ENCODE results near the gene BCL11B. TPM values are rescaled to one million over a fixed set of nuclear protein-coding genes. Genes with fewer than 3 reads are reported as not detected.
A peak's percentile ranks its signal among the peaks of the same experiment; 100 is the strongest.

The BCL11B gene
- 1 to 10 TPM; 1.0 to 2.3 TPM for total RNA-seq
- polyA plus RNA-seq: under 1 TPM; 0.20 to 0.29 TPM
- long read RNA-seq, donor 1: 0 reads
- long read RNA-seq, donor 2: 0 reads
- long read RNA-seq, donor 3: 0 reads
- long read RNA-seq, donor 4: 0 reads
- long read RNA-seq, donor 5: 0 reads

DNA sequence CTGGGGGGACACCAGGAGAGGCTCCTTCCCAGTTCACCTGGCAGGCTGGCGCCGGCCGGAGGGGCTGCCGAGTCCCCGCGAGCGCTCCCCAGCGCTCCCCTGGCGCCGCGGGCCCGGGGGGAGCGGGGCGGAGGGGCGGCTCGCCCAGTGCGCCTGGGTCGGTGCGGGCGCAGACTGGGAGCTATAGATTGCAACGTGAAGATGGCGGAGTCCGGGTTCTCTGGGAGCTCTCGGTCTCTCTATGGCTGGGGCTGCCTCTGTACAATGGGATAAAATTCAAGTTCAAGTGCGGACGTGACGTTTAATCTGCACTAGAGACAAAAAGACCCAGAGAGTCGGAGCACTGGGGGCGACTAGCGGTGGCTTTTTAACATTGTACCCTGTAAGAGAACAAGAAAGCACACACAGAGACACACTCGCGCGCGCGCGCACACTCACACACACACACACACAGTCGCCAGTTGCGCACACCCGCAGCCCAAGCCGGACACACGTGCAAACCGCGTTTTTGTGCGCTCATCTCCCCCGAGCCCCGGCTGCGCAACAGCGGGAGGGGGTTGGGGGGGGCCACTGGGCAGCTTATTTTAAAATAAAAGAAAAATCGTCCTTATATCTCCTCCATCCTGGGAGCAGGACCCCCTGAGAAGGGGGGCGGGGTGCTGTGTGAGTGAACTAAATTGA is at the start of gene BCL11B:
BCL11B (minus strand) TSS at position 247 of the 681 bp plus-strand sequence. CDS start 979 bp downstream, outside the sequence.
- Histone ChIP-seq H3K27me3 (ENCODE audit: control insufficient read depth in 3 of 3, insufficient read depth in 3 of 3, low read length in 2 of 3) (peaks cover 18 to 21% (median 19%) of the 10 kb centered on the region in 3 donors), H3K9ac (ENCODE audit: insufficient read depth in 1 of 2, low read length in 2 of 2) (peak within 1 kb of the TSS in 1 of 2 donors; percentile 70), H3K36me3 (ENCODE audit: control insufficient read depth in 4 of 4, insufficient read depth in 4 of 4, low read length in 4 of 4) (no peaks in the 10 kb centered on the region), H3K9me3 (ENCODE audit: control insufficient read depth in 4 of 4, insufficient read depth in 3 of 4, low read length in 3 of 4) (no peaks in the 10 kb centered on the region), H3K27ac (ENCODE audit: low read depth in 1 of 2, low read length in 1 of 2) (no peak within 1 kb of the TSS), H3K4me1 (ENCODE audit: control insufficient read depth in 5 of 5, insufficient read depth in 5 of 5, low read length in 5 of 5) (peaks cover 0 to 21% (median 15%) of the 10 kb centered on the region in 5 donors), H3K4me3 (peak within 1 kb of the TSS; percentile 27)
- ATAC-seq (ENCODE audit: insufficient read depth, low FRiP score) (no peak), DNase-seq (peak; percentile 94 to 98 (median 98))
- whole genome bisulfite sequencing, 2 donors: 1% methylated on average over 50 of the region's 50 CpGs
- TF ChIP-seq CTCF (IDR thresholded peaks at IDR 0.05; ENCODE audit: control extremely low read depth, extremely low read depth): peak; percentile 20

DNA sequence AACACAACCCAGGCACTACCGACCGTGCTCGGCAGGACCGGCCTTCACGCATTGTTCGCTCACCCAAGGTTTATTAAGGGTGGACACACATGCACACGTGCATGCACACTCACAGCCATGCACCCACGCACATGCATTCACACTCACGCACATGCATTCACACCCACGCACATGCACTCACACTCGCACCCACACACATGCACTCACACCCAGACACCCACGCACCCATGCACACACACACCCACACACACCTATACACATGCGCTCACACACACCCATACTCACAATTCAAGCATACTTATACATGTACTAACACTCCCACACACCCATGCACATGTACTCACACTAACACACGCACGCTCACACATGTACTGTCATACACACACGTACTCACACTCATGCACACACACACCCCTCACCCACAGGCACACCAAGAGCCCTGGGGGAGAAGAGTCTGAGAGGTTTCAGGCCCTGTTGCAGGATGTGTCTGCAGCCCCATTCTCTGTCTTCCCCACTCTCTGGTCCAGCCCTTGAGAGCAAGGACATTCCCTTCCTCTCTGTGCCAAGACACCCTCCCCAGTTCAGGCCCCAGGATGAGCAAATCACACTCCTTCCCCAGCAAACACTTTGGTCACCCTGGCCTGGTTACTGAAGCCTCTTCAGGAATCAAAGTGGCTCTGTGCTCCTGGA is 49.4 kb upstream of the BCL11B start:
- no peak overlapping the region for H3K27ac ChIP-seq (ENCODE audit: low read depth in 1 of 2, low read length in 1 of 2)
- no peak for TF ChIP-seq CTCF (IDR thresholded peaks at IDR 0.05; ENCODE audit: control extremely low read depth, extremely low read depth)
- no peak overlapping the region for H3K9ac ChIP-seq (ENCODE audit: insufficient read depth in 1 of 2, low read length in 2 of 2)
- no peaks in the 10 kb centered on the region for H3K36me3 ChIP-seq (ENCODE audit: control insufficient read depth in 4 of 4, insufficient read depth in 4 of 4, low read length in 4 of 4)
- 92 to 95% methylated on average over 16 of the region's 16 CpGs for WGBS, 2 donors
- ATAC-seq (ENCODE audit: insufficient read depth, low FRiP score) (no peak), DNase-seq (no peak)
- H3K4me1 ChIP-seq (ENCODE audit: control insufficient read depth in 5 of 5, insufficient read depth in 5 of 5, low read length in 5 of 5): peaks cover 0 to 2% (median 0%) of the 10 kb centered on the region in 5 donors
- peaks cover 0 to 4% (median 0%) of the 10 kb centered on the region in 4 donors for H3K9me3 ChIP-seq (ENCODE audit: control insufficient read depth in 4 of 4, insufficient read depth in 3 of 4, low read length in 3 of 4)
- H3K27me3 ChIP-seq (ENCODE audit: control insufficient read depth in 3 of 3, insufficient read depth in 3 of 3, low read length in 2 of 3): peaks cover 0 to 5% (median 0%) of the 10 kb centered on the region in 3 donors
- no peak overlapping the region for H3K4me3 ChIP-seq

DNA sequence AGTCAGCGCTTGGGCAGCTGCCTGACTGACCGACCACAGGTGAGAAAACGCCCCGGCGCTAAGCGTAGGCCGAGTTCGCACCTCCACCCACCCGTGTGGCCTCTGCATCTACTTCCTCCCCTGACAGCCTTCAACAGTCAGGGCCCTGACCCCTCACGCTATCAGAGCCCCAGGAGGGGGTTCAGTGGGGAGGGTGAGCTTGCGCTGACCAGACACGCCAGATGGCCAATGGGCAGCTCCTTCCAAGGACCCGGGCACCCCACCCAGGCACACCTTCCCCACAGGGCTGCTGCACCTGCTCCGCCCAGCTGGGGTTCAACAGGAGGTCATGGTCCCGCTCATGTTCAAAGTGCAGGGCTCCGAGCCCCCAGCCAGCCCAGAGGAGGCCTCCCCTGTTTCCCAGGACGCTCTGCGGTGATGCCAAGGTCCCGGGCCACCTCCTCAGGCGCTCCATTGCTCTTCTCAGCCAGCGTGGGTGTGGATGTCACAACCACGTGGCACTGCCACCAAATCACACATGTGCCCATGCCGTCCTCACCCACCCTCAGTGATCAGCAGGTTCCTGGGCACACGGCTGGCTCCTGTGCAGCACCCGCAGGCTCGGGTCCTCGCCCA is 48.7 kb upstream of the BCL11B start:
- Histone ChIP-seq H3K27ac (ENCODE audit: low read depth in 1 of 2, low read length in 1 of 2) (no peak overlapping the region), H3K9me3 (ENCODE audit: control insufficient read depth in 4 of 4, insufficient read depth in 3 of 4, low read length in 3 of 4) (peaks cover 0 to 4% (median 0%) of the 10 kb centered on the region in 4 donors), H3K9ac (ENCODE audit: insufficient read depth in 1 of 2, low read length in 2 of 2) (no peak overlapping the region), H3K36me3 (ENCODE audit: control insufficient read depth in 4 of 4, insufficient read depth in 4 of 4, low read length in 4 of 4) (no peaks in the 10 kb centered on the region), H3K27me3 (ENCODE audit: control insufficient read depth in 3 of 3, insufficient read depth in 3 of 3, low read length in 2 of 3) (peaks cover 0 to 5% (median 0%) of the 10 kb centered on the region in 3 donors), H3K4me1 (ENCODE audit: control insufficient read depth in 5 of 5, insufficient read depth in 5 of 5, low read length in 5 of 5) (peaks cover 0 to 2% (median 0%) of the 10 kb centered on the region in 5 donors), H3K4me3 (no peak overlapping the region)
- no peak for ATAC-seq (ENCODE audit: insufficient read depth, low FRiP score)
- DNase-seq: no peak
- no peak for TF ChIP-seq CTCF (IDR thresholded peaks at IDR 0.05; ENCODE audit: control extremely low read depth, extremely low read depth)
- WGBS, 2 donors: 68 to 73% methylated on average over 26 to 27 of the region's 27 CpGs

All from lung (tissue), 16 donors.